Muscle layer of colon (tissue), 2 donors: ENCODE measurements around the gene SOWAHA.

Experiments used
- H3K27ac ChIP-seq: one replicate; pipeline ENCODE4 v1.7.0; 2013; ENCODE audit warnings: low read depth, mild to moderate bottlenecking, low read length, moderate library complexity
- H3K27me3 ChIP-seq, 2 donors: one replicate each; pipeline ENCODE4 v1.7.0; 2013; ENCODE audit warnings: low read length in 2 of 2, mild to moderate bottlenecking in 2 of 2; ENCODE audit not compliant: insufficient read depth in 2 of 2, control insufficient read depth in 1 of 2
- H3K36me3 ChIP-seq: one replicate; pipeline ENCODE4 v1.7.0; 2013; ENCODE audit warnings: mild to moderate bottlenecking, low read length; ENCODE audit not compliant: insufficient read depth
- H3K4me1 ChIP-seq: one replicate; pipeline ENCODE4 v1.7.0; 2013; ENCODE audit warnings: mild to moderate bottlenecking, low read length; ENCODE audit not compliant: insufficient read depth
- H3K4me3 ChIP-seq, 2 donors: one replicate each; pipeline ENCODE4 v1.7.0; 2013; ENCODE audit warnings: low read length in 2 of 2, low read depth in 1 of 2, mild to moderate bottlenecking in 1 of 2, moderate library complexity in 1 of 2
- H3K9ac ChIP-seq: one replicate; pipeline ENCODE4 v1.7.0; 2013; ENCODE audit warnings: low read length
- H3K9me3 ChIP-seq: one replicate; pipeline ENCODE4 v1.7.0; 2013; ENCODE audit warnings: mild to moderate bottlenecking, low read length
- donor health status: abdominal sarcoma.
- donor health status: Adenocarcinoma of cecum.

The SOWAHA gene

GRCh38 chr5:132812781-132813598, at the start of gene SOWAHA:
SOWAHA (plus strand) TSS chr5:132813302; CDS start chr5:132813622, 320 bp downstream.
- peak within 1 kb of the TSS in 1 of 2 donors; percentile 20 for H3K4me3 ChIP-seq
- no peak within 1 kb of the TSS for H3K27ac ChIP-seq
- no peaks in the 10 kb centered on the region for H3K4me1 ChIP-seq
- H3K36me3 ChIP-seq = no peaks in the 10 kb centered on the region
- H3K9me3 ChIP-seq = no peaks in the 10 kb centered on the region
- no peak within 1 kb of the TSS for H3K9ac ChIP-seq
- H3K27me3 ChIP-seq = peaks cover 20 to 40% of the 10 kb centered on the region in 2 donors

GRCh38 chr5:132764051-132764450, 49.1 kb upstream of the SOWAHA start:
- H3K27me3 ChIP-seq = no peaks in the 10 kb centered on the region
- peaks cover 18% of the 10 kb centered on the region for H3K4me1 ChIP-seq
- H3K9ac ChIP-seq = no peak overlapping the region
- H3K36me3 ChIP-seq = peaks cover 37% of the 10 kb centered on the region
- H3K9me3 ChIP-seq = no peaks in the 10 kb centered on the region
- H3K4me3 ChIP-seq = no peak overlapping the region
- H3K27ac ChIP-seq = no peak overlapping the region

- H3K36me3 ChIP-seq = peaks cover 30% of the 10 kb centered on the region
- no peaks in the 10 kb centered on the region for H3K27me3 ChIP-seq
- H3K9ac ChIP-seq = no peak overlapping the region
- peaks cover 18% of the 10 kb centered on the region for H3K4me1 ChIP-seq
- no peak overlapping the region for H3K4me3 ChIP-seq
- no peak overlapping the region for H3K27ac ChIP-seq
- no peaks in the 10 kb centered on the region for H3K9me3 ChIP-seq
Measured at GRCh38 chr5:132764671-132765238, 48.3 kb upstream of the SOWAHA start.

DNA sequence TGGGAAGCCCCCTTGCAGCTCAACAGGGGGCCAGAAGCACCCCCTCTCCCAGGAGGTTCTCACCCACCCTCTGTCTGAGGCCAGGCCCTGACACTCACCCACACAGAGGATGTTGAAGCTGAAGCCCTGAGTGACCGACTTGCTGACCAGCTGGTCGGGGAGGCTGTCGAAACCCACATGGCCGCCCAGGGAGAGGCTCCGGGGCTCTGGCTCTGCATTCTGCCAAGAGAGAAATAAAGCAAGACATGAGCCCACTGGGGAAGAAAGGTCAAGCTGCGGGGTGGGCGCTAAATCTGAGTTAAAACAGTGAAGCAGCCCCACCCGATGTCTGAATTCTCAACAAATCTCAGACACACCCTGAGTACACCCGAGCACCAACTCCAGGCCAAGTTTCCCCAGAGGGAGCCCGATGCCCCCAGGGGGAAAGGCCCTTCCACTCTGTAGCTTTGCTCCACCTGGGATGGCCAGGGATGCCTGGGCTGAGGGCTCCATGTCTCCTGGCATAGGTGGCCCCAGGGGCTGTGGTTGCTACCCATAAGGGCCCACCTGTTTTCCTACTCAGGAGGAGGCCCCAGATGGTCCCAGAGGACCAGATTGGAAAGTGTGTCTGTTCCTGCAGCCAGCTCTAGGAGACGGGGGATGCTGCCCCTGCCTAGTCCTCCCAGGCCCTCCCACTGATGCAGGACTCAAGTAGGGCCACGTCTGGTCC, 47.6 kb upstream of the SOWAHA start:
- H3K4me3 ChIP-seq = no peak overlapping the region
- no peaks in the 10 kb centered on the region for H3K27me3 ChIP-seq
- H3K36me3 ChIP-seq = peaks cover 23% of the 10 kb centered on the region
- no peak overlapping the region for H3K9ac ChIP-seq
- peaks cover 18% of the 10 kb centered on the region for H3K4me1 ChIP-seq
- H3K9me3 ChIP-seq = no peaks in the 10 kb centered on the region
- no peak overlapping the region for H3K27ac ChIP-seq

GRCh38 chr5:132766020-132766805, 46.9 kb upstream of the SOWAHA start:
- no peaks in the 10 kb centered on the region for H3K9me3 ChIP-seq
- no peaks in the 10 kb centered on the region for H3K27me3 ChIP-seq
- no peak overlapping the region for H3K4me3 ChIP-seq
- H3K4me1 ChIP-seq = peaks cover 21% of the 10 kb centered on the region
- no peak overlapping the region for H3K9ac ChIP-seq
- no peak overlapping the region for H3K27ac ChIP-seq
- H3K36me3 ChIP-seq = peaks cover 20% of the 10 kb centered on the region

- Histone ChIP-seq H3K9me3 (no peaks in the 10 kb centered on the region), H3K4me3 (no peak overlapping the region), H3K27me3 (no peaks in the 10 kb centered on the region), H3K9ac (no peak overlapping the region), H3K27ac (no peak overlapping the region), H3K4me1 (peaks cover 26% of the 10 kb centered on the region), H3K36me3 (peaks cover 20% of the 10 kb centered on the region)
Measured at GRCh38 chr5:132766806-132767055, 46.4 kb upstream of the SOWAHA start.

DNA sequence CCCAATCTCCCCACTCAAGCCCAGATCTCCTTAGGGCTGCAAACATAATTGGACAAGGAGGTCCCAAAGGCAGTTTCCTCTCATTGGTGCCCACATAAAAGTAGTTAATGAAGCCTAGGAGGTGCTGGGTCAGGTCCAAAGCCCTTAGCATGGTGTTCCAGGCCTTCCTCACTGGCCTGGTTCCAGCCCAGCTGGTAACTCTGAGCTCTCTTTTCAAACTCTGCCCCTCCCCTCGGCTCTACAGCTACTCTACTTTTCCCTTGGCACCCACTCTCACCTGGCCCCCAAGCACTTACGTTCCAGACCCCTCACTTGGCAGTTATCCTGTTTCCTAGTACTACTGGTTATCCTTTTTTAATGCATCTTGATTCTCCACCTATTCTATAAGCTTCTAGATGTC, 46.0 kb upstream of the SOWAHA start:
- H3K9me3 ChIP-seq = no peaks in the 10 kb centered on the region
- no peak overlapping the region for H3K27ac ChIP-seq
- peaks cover 17% of the 10 kb centered on the region for H3K36me3 ChIP-seq
- no peak overlapping the region for H3K9ac ChIP-seq
- no peak overlapping the region for H3K4me3 ChIP-seq
- peaks cover 27% of the 10 kb centered on the region for H3K4me1 ChIP-seq
- no peaks in the 10 kb centered on the region for H3K27me3 ChIP-seq

DNA sequence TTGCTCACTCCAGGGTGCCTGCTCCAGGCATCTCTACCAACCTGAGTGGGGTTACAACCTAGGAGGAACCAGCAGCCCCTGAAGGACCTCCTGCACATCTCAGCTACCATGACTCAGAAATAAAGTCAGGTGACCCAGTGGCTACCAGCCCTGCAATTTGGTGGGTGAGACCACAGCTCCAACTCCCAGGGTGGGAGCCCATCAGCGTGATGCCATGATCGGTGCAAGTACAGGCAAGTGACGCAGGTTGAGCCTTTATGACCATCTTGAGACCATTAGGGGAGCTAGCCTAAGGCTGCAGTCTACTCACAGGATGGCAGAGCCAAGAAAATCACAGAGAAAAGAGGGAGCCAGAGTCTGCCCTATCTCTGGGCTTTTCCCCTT, 44.6 kb upstream of the SOWAHA start:
- Histone ChIP-seq H3K4me3 (no peak overlapping the region), H3K9me3 (no peaks in the 10 kb centered on the region), H3K36me3 (peaks cover 13% of the 10 kb centered on the region), H3K9ac (no peak overlapping the region), H3K27ac (no peak overlapping the region), H3K4me1 (peaks cover 27% of the 10 kb centered on the region), H3K27me3 (no peaks in the 10 kb centered on the region)

- Histone ChIP-seq H3K36me3 (no peaks in the 10 kb centered on the region), H3K9ac (no peak overlapping the region), H3K27ac (no peak overlapping the region), H3K9me3 (no peaks in the 10 kb centered on the region), H3K4me3 (no peak overlapping the region), H3K4me1 (peaks cover 37% of the 10 kb centered on the region), H3K27me3 (no peaks in the 10 kb centered on the region)
Measured at GRCh38 chr5:132770476-132771159, 42.5 kb upstream of the SOWAHA start.

- H3K9me3 ChIP-seq = no peaks in the 10 kb centered on the region
- H3K36me3 ChIP-seq = no peaks in the 10 kb centered on the region
- H3K9ac ChIP-seq = no peak overlapping the region
- H3K27me3 ChIP-seq = no peaks in the 10 kb centered on the region
- H3K27ac ChIP-seq = no peak overlapping the region
- H3K4me3 ChIP-seq = no peak overlapping the region
- H3K4me1 ChIP-seq = peaks cover 45% of the 10 kb centered on the region
Measured at GRCh38 chr5:132771503-132771998, 41.6 kb upstream of the SOWAHA start.
